Loucy (cell line): ENCODE results near the gene PFAS.

Experiments used
- EZH2phosphoT487 ChIP-seq: fragments of 200-600 bp; IDR thresholded peaks from 2 replicates; pipeline ENCODE4 v1.6.1; 2018; ENCODE audit warnings: antibody characterized with exemption, mild to moderate bottlenecking, moderate library complexity, borderline replicate concordance
- TF ChIP-seq, protein P1 (sequence below): fragments of 200-600 bp; sonication (generic); conservative IDR thresholded peaks from 2 replicates; pipeline ENCODE4 v1.5.1; 2014; ENCODE audit warnings: mild to moderate bottlenecking, antibody characterized with exemption, low read length

DNA sequence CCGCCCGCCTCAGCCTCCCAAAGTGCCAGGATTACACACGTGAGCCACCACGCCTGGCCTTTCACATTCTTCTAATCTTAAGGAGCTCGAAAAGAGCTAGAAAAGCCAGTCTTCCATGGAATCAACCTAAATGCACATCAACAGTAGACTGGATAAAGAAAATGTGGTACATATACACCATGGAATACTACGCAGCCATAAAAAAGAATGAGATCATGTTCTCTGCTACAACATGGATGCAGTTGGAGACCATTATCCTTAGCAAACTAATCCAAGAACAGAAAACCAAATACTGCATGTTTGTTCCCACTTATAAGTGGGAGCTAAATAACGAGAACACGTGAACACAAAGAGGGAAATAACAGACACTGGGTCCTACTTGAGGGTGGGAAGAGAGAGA, 4.3 kb upstream of the PFAS start:
- TF ChIP-seq, protein P1, sequence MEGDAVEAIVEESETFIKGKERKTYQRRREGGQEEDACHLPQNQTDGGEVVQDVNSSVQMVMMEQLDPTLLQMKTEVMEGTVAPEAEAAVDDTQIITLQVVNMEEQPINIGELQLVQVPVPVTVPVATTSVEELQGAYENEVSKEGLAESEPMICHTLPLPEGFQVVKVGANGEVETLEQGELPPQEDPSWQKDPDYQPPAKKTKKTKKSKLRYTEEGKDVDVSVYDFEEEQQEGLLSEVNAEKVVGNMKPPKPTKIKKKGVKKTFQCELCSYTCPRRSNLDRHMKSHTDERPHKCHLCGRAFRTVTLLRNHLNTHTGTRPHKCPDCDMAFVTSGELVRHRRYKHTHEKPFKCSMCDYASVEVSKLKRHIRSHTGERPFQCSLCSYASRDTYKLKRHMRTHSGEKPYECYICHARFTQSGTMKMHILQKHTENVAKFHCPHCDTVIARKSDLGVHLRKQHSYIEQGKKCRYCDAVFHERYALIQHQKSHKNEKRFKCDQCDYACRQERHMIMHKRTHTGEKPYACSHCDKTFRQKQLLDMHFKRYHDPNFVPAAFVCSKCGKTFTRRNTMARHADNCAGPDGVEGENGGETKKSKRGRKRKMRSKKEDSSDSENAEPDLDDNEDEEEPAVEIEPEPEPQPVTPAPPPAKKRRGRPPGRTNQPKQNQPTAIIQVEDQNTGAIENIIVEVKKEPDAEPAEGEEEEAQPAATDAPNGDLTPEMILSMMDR: no peak
- no peak for TF ChIP-seq EZH2phosphoT487
